Measurements from ENCODE around the gene DTNA. TPM values are rescaled to one million over a fixed set of nuclear protein-coding genes. Genes with fewer than 3 reads are reported as not detected.

The DTNA gene
- polyA plus RNA-seq, 1 donor from 2014 or later, result not detected

DNA sequence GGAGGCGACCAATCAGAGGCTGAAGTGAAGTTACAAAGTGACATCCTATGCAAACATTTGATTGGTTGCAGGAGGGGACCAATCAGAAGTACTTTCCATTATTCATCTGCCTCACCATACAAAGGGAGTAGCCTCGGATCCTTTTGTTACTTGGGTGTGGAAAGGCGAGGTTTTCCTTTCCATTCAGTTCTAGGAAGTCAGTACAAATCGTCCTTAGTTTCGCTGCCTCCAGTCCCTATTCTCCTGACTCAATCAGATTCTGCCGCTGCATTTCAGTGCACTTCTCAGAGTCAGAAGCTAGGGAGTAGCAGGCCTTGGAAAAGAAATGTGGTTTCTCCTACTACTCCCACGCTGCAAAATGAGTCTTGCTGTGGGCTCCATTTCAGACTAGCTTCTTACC, 149.4 kb downstream of the DTNA start:
- H3K9me3 Mint-ChIP-seq, result peaks cover 0 to 2% (median 0%) of the 10 kb centered on the region in 3 donors
- peak overlapping the region in 1 of 4 donors; percentile 47 for H3K4me3 Mint-ChIP-seq
- peaks cover 5 to 7% (median 6%) of the 10 kb centered on the region in 3 donors for H3K4me1 Mint-ChIP-seq
- H3K27ac Mint-ChIP-seq, result no peak overlapping the region
- H3K27me3 Mint-ChIP-seq, result peaks cover 13% of the 10 kb centered on the region
- no peaks in the 10 kb centered on the region for H3K36me3 Mint-ChIP-seq

DNA sequence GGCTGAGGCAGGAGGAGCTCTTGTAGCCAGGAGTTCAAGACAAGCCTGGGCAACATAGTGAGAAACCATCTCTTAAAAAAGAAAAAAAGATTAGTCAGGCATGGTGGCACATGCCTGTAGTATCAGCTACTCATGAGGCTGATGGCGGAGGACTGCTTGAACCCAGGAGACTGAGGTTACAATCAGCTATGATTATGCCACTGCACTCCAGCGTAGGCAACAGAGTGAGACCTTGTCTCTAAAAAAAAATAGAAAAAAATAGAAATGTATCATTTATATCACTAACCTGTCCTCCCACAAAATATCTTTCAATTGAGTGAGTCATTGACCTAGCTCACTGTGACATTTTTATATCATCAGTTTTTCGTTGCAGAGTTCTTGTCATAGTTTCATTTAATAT, 152.5 kb downstream of the DTNA start:
- no peak overlapping the region for H3K27ac Mint-ChIP-seq

DNA sequence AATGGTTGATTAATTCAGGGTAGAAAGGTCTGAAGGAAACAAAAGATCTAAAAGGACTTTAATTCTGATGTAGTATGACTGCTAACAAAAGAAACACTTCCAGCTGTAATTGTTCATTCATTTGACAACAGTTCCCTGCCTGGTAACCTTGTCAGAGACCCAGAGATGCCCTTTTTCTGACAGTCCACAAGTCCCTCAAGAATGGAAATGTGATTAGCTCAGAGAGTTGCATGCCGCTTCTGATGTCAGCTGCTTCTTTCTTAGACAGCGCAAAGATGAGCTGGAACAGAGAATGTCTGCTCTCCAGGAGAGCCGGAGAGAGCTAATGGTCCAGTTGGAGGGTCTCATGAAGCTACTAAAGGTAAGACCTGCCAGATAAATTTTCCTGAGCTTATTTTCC, 153.6 kb downstream of the DTNA start:
- H3K27ac Mint-ChIP-seq, result no peak overlapping the region
- no peak overlapping the region for H3K4me3 Mint-ChIP-seq
- H3K27me3 Mint-ChIP-seq, result no peaks in the 10 kb centered on the region
- H3K36me3 Mint-ChIP-seq, result no peaks in the 10 kb centered on the region
- peaks cover 5 to 7% (median 6%) of the 10 kb centered on the region in 3 donors for H3K4me1 Mint-ChIP-seq
- H3K9me3 Mint-ChIP-seq, result peaks cover 0 to 2% (median 0%) of the 10 kb centered on the region in 3 donors

More for the DNA sequence above, 152.5 kb downstream of the DTNA start:
- Mint-ChIP-seq H3K4me3 (no peak overlapping the region), H3K27me3 (peaks cover 4% of the 10 kb centered on the region), H3K9me3 (peaks cover 0 to 2% (median 0%) of the 10 kb centered on the region in 3 donors), H3K36me3 (no peaks in the 10 kb centered on the region), H3K4me1 (peaks cover 5 to 7% (median 6%) of the 10 kb centered on the region in 3 donors)

DNA sequence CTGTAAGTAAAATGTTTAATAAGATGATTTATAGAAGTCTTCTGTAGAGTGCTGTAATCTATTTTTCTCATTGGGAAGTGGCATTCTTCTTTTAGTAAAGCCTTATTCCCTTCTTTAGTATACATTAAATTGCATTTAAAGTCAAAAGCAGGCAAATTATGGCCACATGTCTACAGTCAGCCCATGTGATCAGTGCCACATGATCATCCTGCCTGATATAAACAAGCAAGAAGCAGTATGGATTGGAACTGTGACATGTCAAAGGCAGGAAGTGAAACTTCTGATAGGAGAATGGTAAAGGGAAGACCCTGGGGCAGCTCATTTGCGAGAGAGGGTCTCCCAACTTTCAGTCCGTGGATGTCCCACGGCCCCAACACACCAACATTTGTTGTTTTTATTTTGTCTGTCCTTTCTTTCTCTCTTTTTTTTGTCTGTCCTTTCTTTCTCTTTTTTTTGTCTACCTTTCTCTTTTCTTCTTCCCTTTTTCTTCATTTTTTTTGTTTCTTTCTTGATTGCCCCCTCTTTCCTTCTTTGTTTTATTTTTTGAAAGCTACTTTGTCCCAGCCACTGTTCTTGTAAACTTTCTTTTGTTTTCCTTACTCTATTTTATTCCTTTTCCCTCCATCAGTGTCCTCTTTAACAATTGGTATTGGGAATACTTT, 154.9 kb downstream of the DTNA start:
- H3K27ac Mint-ChIP-seq, result peak overlapping the region in 1 of 3 donors; percentile 91
- H3K9me3 Mint-ChIP-seq, result no peaks in the 10 kb centered on the region
- no peaks in the 10 kb centered on the region for H3K27me3 Mint-ChIP-seq
- H3K4me1 Mint-ChIP-seq, result peaks cover 5 to 7% (median 6%) of the 10 kb centered on the region in 3 donors
- no peaks in the 10 kb centered on the region for H3K36me3 Mint-ChIP-seq
- H3K4me3 Mint-ChIP-seq, result no peak overlapping the region

DNA sequence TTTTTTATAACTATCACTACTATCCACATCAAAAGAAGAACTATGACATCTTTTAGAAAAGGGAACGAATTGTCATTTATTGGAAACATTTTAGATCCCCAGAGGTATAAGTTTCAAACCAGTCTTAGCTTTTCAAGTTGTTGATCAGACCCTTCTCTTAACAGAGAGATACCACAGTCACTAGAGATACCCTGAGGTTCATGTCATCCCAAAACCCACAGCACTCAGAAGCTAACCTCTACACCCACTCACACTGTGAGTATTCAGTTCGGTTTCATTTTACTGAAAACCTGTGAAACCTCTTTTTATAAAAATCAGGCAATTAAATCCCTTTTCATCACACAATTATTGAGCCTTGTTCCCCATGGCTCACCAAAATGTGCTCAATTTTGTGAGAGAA, 156.2 kb downstream of the DTNA start:
- no peaks in the 10 kb centered on the region for H3K36me3 Mint-ChIP-seq
- no peaks in the 10 kb centered on the region for H3K27me3 Mint-ChIP-seq
- H3K4me3 Mint-ChIP-seq, result no peak overlapping the region
- H3K4me1 Mint-ChIP-seq, result no peaks in the 10 kb centered on the region
- H3K9me3 Mint-ChIP-seq, result no peaks in the 10 kb centered on the region
- H3K27ac Mint-ChIP-seq, result no peak overlapping the region

DNA sequence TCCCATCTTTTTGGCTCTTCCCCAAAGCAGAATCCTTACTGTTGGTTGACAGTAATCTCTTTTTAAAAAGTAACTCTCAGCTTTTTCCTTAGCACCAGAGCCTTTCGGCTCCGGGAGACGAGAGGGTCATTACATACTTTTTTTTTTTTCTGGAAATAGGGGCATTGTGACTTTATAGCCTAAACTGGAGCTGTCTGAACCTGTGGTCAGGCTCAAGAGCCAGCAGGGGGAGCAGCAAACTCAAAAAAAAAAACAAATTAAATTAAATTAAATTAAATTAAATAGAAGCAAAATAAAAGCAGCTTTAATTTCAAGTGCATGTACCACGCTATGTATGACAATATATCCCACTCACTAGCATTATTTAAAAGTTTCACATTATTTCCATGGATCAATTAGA, 156.6 kb downstream of the DTNA start:
- Mint-ChIP-seq H3K4me3 (no peak overlapping the region), H3K4me1 (no peaks in the 10 kb centered on the region), H3K9me3 (no peaks in the 10 kb centered on the region), H3K27me3 (no peaks in the 10 kb centered on the region), H3K27ac (no peak overlapping the region), H3K36me3 (no peaks in the 10 kb centered on the region)

DNA sequence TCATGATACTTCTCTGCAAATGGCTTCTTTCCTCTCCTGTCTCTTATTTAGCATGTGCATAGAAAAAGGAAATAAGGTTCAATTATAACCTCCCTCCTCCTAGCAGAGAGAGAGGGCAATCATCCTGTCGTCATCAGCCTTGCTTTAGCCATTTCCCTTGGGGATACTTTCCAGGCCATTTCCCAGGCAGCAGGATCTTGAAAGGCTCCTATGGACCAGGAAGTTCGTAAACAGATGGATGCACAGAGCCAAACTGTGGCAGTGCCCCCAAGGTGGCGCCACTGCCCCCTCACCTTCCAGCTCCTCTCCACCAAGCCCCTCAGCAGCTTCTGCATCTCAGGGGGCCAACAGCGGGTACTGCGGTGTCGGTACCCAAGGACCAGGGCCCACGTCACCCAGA, 157.4 kb downstream of the DTNA start:
- Mint-ChIP-seq H3K4me3 (no peak overlapping the region), H3K27me3 (no peaks in the 10 kb centered on the region), H3K9me3 (no peaks in the 10 kb centered on the region), H3K27ac (no peak overlapping the region), H3K36me3 (no peaks in the 10 kb centered on the region), H3K4me1 (no peaks in the 10 kb centered on the region)

DNA sequence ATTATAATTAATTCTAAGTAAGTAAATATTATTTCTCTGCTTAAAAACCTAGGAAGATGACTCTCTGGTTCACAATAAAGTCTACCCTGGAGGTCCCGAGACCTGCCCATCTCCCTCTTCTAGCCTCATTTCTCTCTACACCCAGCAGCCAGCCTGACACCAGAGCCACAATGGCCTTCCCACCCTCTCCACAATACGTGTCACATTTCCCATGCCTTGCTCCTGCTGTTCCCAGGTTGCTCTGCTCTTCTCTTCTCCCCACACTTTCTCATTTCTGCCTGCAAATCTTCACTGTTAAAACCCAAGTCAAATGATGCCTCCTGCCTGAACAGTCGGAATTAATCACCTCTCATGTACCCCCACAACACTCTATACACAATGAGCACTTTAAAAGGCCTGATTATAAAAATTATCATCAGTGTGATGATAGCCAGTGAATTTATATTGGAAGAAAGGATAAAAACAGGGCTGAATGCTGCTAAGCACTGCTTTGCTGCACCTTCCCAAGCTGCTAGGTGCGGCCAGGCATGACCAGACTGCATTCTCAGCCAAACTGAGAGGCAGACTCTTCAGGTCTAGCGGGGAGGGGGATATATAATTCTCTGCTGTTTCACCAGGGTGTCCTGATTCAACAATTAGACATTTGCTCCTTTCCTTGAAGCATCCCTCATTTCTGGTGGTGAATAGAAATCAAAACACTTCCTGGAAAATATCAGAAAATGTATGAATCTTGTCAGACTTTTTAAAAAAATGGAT, 160.6 kb downstream of the DTNA start:
- H3K36me3 Mint-ChIP-seq, result no peaks in the 10 kb centered on the region
- H3K9me3 Mint-ChIP-seq, result no peaks in the 10 kb centered on the region
- no peaks in the 10 kb centered on the region for H3K4me1 Mint-ChIP-seq
- no peaks in the 10 kb centered on the region for H3K27me3 Mint-ChIP-seq
- no peak overlapping the region for H3K27ac Mint-ChIP-seq
- H3K4me3 Mint-ChIP-seq, result no peak overlapping the region

DNA sequence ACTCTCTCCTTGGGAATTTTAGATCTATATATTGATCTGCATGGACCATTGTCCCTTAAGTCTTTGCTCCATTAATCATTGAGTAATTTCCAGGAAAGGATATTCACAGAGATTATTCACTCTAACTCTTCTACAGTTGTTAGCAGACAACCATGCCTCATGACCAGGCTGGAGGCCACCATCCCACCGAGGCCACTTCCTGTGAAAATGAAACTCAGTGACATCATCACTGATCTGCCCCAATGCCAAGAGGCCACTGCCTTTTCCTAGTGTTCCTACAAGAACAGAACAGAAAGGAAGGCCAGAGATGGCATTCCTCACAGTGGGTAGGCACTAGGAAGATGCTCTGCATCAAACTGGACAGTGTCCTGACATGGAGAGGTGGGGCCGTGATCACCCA, 161.3 kb downstream of the DTNA start:
- H3K27me3 Mint-ChIP-seq, result no peaks in the 10 kb centered on the region
- H3K36me3 Mint-ChIP-seq, result no peaks in the 10 kb centered on the region
- no peak overlapping the region for H3K4me3 Mint-ChIP-seq
- no peaks in the 10 kb centered on the region for H3K4me1 Mint-ChIP-seq
- H3K9me3 Mint-ChIP-seq, result no peaks in the 10 kb centered on the region
- H3K27ac Mint-ChIP-seq, result no peak overlapping the region

DNA sequence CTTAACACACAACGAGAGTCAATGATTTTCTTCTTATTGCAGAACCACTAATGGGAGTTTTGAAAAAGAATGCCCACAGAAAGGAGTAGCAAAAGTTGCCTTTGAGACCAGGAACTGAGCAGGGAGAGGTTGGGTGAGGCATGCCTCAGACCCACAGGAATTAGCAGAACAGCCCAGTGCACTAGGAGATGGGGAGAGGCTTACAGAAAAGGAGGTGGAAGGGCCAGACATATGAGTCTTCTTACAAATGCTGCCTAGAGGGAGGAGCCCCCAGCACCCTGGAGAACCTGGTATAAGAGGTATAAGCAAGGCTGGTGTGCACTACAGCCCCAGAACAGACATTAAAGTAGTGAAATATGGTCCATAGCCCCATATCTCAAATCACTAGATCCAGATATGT, 162.0 kb downstream of the DTNA start:
- no peaks in the 10 kb centered on the region for H3K27me3 Mint-ChIP-seq
- H3K4me3 Mint-ChIP-seq, result no peak overlapping the region
- no peaks in the 10 kb centered on the region for H3K9me3 Mint-ChIP-seq
- no peaks in the 10 kb centered on the region for H3K36me3 Mint-ChIP-seq
- no peaks in the 10 kb centered on the region for H3K4me1 Mint-ChIP-seq
- H3K27ac Mint-ChIP-seq, result no peak overlapping the region

DNA sequence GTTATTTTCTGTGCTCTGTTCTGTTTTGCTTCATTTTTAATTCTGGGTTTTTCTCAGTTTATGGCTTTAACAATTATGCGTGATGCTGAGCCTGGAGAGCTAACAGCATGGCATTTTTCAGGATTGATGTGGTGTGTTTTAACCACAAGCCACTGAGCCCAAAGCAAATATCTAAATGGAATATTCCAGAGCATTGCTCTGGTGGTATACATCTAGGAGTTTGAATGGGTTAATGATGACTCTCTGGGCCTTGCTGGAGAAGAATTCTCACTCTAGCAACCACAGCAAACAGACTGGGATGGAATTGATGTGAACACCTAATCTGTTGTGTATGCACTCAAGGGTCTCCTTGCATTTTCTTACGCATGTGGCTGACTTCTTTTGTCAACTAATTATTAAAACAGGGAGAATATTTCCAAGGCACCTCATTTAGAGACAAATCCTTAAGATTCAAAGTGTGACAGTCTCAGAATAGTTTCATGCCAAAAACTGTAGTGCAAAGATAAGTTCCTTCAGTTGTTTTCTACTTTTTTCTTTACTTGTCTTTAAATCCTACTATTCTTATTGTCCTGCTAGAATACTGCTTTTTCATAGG, 164.0 kb downstream of the DTNA start:
- H3K36me3 Mint-ChIP-seq, result no peaks in the 10 kb centered on the region

DNA sequence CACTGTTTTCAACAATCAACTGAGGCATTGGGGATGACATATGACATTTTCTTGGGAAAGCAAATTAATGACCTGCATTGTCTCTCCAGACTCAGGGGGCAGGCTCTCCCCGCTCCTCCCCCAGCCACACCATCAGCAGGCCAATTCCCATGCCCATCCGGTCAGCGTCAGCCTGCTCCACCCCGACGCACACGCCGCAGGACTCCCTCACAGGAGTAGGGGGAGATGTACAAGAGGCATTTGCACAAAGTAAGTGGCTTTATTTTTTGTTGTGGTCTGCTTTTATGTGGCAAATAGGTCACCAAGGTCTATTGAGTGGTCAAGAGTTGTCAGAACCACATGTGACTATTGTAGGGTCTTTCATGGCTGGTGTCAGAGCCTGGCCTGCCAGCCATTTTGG, 165.1 kb downstream of the DTNA start:
- Mint-ChIP-seq H3K36me3 (no peaks in the 10 kb centered on the region), H3K27ac (no peak overlapping the region), H3K9me3 (no peaks in the 10 kb centered on the region), H3K27me3 (peaks cover under 1% of the 10 kb centered on the region), H3K4me3 (no peak overlapping the region), H3K4me1 (no peaks in the 10 kb centered on the region)

More for the DNA sequence above, 164.0 kb downstream of the DTNA start:
- H3K4me3 Mint-ChIP-seq, result no peak overlapping the region
- H3K27ac Mint-ChIP-seq, result no peak overlapping the region
- H3K9me3 Mint-ChIP-seq, result no peaks in the 10 kb centered on the region
- H3K27me3 Mint-ChIP-seq, result no peaks in the 10 kb centered on the region
- no peaks in the 10 kb centered on the region for H3K4me1 Mint-ChIP-seq

DNA sequence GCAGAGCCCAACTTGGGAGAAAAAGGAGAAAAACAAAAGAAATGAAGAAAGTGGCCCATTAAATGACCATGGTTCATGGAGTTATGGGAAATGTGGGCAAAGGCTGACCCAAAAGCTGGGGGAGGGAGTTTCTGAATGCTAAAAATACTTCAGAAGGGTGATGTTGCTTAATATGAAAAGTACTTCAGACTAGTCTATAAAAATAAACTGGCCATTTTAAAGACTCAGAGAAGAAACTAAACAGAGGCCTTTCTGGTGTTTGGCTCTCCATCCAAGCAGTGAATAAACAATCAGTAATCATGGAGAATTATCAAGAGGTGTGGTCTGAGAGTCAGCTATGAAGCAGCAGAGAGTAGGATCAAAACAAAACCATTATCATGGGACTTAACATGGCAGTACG, 170.3 kb downstream of the DTNA start:
- Mint-ChIP-seq H3K4me3 (no peak overlapping the region), H3K4me1 (no peaks in the 10 kb centered on the region)

DNA sequence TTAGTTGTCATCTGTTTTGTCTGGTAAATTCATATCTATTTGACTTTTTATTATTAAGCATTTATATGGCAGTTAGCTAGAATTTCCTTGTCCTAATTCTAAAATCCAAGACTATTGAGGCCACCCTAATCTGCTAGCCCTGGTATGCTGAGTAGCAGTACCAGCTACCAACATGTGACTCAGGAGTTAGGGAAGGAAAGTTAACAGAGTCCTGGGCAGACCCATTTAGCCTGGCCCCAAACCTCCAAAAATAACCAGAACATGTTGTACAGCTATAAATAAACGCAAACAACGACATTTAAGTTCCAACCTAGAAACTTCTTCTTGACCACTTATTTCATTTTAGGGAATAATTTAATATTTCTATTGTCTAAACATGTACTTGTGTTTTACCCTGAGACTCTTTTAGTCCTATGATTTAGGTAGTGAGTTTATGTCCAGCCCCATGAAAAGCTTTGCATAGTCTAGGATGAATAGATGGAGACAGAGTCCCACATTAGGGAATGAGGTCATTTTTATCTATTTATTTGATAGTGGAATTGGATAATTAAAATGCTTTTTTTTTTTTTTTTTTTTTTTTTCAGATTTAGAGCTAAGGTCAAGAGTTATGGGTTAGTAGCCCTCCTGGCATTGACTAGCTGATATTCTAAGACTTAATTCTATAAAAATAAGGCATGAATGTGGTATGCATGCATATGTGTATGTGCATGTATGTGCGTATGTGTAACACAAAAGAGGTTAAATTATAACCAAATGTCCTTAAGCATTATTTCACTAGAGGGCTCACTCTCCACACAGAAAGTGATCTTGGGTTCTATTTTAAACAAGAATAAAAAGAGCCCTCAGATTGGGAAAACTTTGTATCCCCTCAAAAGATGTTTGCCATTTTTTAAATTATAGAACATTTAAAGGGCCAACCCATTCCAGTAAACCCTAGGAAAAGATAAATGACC, 171.1 kb downstream of the DTNA start:
- Mint-ChIP-seq H3K27ac (no peak overlapping the region), H3K4me1 (no peaks in the 10 kb centered on the region), H3K36me3 (no peaks in the 10 kb centered on the region), H3K4me3 (no peak overlapping the region), H3K9me3 (no peaks in the 10 kb centered on the region), H3K27me3 (peaks cover 2% of the 10 kb centered on the region)

More for the DNA sequence above, 170.3 kb downstream of the DTNA start:
- H3K27me3 Mint-ChIP-seq, result peaks cover 2% of the 10 kb centered on the region
- H3K9me3 Mint-ChIP-seq, result no peaks in the 10 kb centered on the region
- H3K27ac Mint-ChIP-seq, result no peak overlapping the region
- no peaks in the 10 kb centered on the region for H3K36me3 Mint-ChIP-seq

DNA sequence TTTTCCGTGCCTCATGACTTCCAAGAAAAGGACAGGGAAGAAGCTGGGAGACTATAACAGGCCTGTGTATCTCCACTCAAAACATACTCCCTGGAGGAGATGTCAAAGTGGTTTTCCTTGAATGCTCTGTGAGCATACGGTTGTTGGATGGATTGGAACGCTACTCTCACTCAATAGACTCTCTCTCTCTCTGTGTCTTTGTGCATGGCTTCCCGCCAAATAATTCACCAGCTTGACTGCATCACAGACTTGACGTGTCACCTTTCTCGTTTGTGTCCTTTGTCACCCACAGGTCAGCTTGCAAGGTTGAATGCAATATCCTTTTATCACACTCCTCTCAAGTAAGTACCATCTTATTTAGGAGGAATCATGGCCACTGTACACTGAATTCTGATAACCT, 174.3 kb downstream of the DTNA start:
- Mint-ChIP-seq H3K4me1 (no peaks in the 10 kb centered on the region), H3K27me3 (peaks cover 5% of the 10 kb centered on the region), H3K4me3 (no peak overlapping the region), H3K27ac (no peak overlapping the region), H3K36me3 (no peaks in the 10 kb centered on the region), H3K9me3 (no peaks in the 10 kb centered on the region)
